Effector memory CD4-positive, alpha-beta T cell (primary cell): Measurements from ENCODE around the gene LTBP1.

ENCODE experiments used
- DNase-seq, 3 donors: peaks; one replicate each; pipeline ENCODE4 v3.0.0-alpha.2; 2020
- H3K27ac ChIP-seq: 2 replicates; pipeline ENCODE4 v1.7.0; 2013; ENCODE audit warnings: mild to moderate bottlenecking, low read length, moderate library complexity; ENCODE audit not compliant: insufficient read depth, poor library complexity, severe bottlenecking
- H3K27me3 ChIP-seq: replicated peaks from 2 replicates; pipeline ENCODE4 v1.7.0; 2013; ENCODE audit warnings: mild to moderate bottlenecking, low read length; ENCODE audit not compliant: insufficient read depth, control insufficient read depth, poor library complexity, severe bottlenecking
- H3K36me3 ChIP-seq: 2 replicates; pipeline ENCODE4 v1.7.0; 2013; ENCODE audit warnings: mild to moderate bottlenecking, low read length, moderate library complexity; ENCODE audit not compliant: control insufficient read depth, insufficient read depth
- H3K4me1 ChIP-seq: 2 replicates; pipeline ENCODE4 v1.7.0; 2013; ENCODE audit warnings: low read length, mild to moderate bottlenecking; ENCODE audit not compliant: control insufficient read depth, insufficient read depth, poor library complexity, severe bottlenecking
- H3K4me3 ChIP-seq: 2 replicates; pipeline ENCODE4 v1.7.0; 2013; ENCODE audit warnings: low read length, low read depth, mild to moderate bottlenecking; ENCODE audit not compliant: insufficient read depth, poor library complexity, severe bottlenecking
- H3K9me3 ChIP-seq: 2 replicates; pipeline ENCODE4 v1.7.0; 2013; ENCODE audit warnings: mild to moderate bottlenecking, low read length, moderate library complexity; ENCODE audit not compliant: control insufficient read depth

LTBP1 gene

GRCh38 chr2:33242845-33243244, 296.1 kb downstream of the LTBP1 start:
- no peak overlapping the region for H3K27ac ChIP-seq

GRCh38 chr2:33246432-33246831, 299.7 kb downstream of the LTBP1 start:
- Histone ChIP-seq H3K36me3 (no peaks in the 10 kb centered on the region), H3K9me3 (no peaks in the 10 kb centered on the region), H3K4me1 (no peaks in the 10 kb centered on the region), H3K27me3 (no peaks in the 10 kb centered on the region), H3K4me3 (no peak overlapping the region), H3K27ac (no peak overlapping the region)
- no peak for DNase-seq

More at GRCh38 chr2:33242845-33243244, 296.1 kb downstream of the LTBP1 start:
- H3K27me3 ChIP-seq = no peaks in the 10 kb centered on the region
- H3K9me3 ChIP-seq = no peaks in the 10 kb centered on the region
- no peak for DNase-seq
- H3K36me3 ChIP-seq = no peaks in the 10 kb centered on the region
- H3K4me3 ChIP-seq = no peak overlapping the region
- H3K4me1 ChIP-seq = no peaks in the 10 kb centered on the region

GRCh38 chr2:33247365-33247764, 300.6 kb downstream of the LTBP1 start:
- Histone ChIP-seq H3K4me1 (no peaks in the 10 kb centered on the region), H3K27ac (no peak overlapping the region), H3K27me3 (no peaks in the 10 kb centered on the region), H3K9me3 (no peaks in the 10 kb centered on the region), H3K36me3 (no peaks in the 10 kb centered on the region), H3K4me3 (no peak overlapping the region)
- no peak for DNase-seq

GRCh38 chr2:33250417-33251029, 303.8 kb downstream of the LTBP1 start:
- Histone ChIP-seq H3K9me3 (no peaks in the 10 kb centered on the region), H3K4me1 (no peaks in the 10 kb centered on the region), H3K4me3 (no peak overlapping the region), H3K36me3 (no peaks in the 10 kb centered on the region), H3K27ac (no peak overlapping the region), H3K27me3 (no peaks in the 10 kb centered on the region)
- DNase-seq = no peak

- no peak for DNase-seq
- Histone ChIP-seq H3K27me3 (no peaks in the 10 kb centered on the region), H3K27ac (no peak overlapping the region), H3K36me3 (no peaks in the 10 kb centered on the region), H3K4me3 (no peak overlapping the region), H3K9me3 (no peaks in the 10 kb centered on the region), H3K4me1 (no peaks in the 10 kb centered on the region)
Observed at GRCh38 chr2:33256162-33256755, 309.5 kb downstream of the LTBP1 start.

- no peaks in the 10 kb centered on the region for H3K9me3 ChIP-seq
- H3K36me3 ChIP-seq = no peaks in the 10 kb centered on the region
- no peak for DNase-seq
- H3K4me1 ChIP-seq = no peaks in the 10 kb centered on the region
- H3K4me3 ChIP-seq = no peak overlapping the region
- H3K27me3 ChIP-seq = no peaks in the 10 kb centered on the region
- no peak overlapping the region for H3K27ac ChIP-seq
Observed at GRCh38 chr2:33258387-33258786, 311.6 kb downstream of the LTBP1 start.

GRCh38 chr2:33262097-33262496, 315.3 kb downstream of the LTBP1 start:
- H3K9me3 ChIP-seq = no peaks in the 10 kb centered on the region
- H3K36me3 ChIP-seq = no peaks in the 10 kb centered on the region
- H3K27ac ChIP-seq = no peak overlapping the region
- H3K4me1 ChIP-seq = no peaks in the 10 kb centered on the region
- H3K4me3 ChIP-seq = no peak overlapping the region
- no peaks in the 10 kb centered on the region for H3K27me3 ChIP-seq
- DNase-seq = no peak

GRCh38 chr2:33264766-33265165, 318.0 kb downstream of the LTBP1 start:
- Histone ChIP-seq H3K36me3 (no peaks in the 10 kb centered on the region), H3K27ac (no peak overlapping the region), H3K27me3 (no peaks in the 10 kb centered on the region), H3K4me3 (no peak overlapping the region), H3K4me1 (no peaks in the 10 kb centered on the region), H3K9me3 (no peaks in the 10 kb centered on the region)
- no peak for DNase-seq

GRCh38 chr2:33265584-33266338, 319.0 kb downstream of the LTBP1 start:
- no peaks in the 10 kb centered on the region for H3K27me3 ChIP-seq
- no peak overlapping the region for H3K4me3 ChIP-seq
- H3K27ac ChIP-seq = no peak overlapping the region
- H3K36me3 ChIP-seq = no peaks in the 10 kb centered on the region
- H3K4me1 ChIP-seq = no peaks in the 10 kb centered on the region
- no peaks in the 10 kb centered on the region for H3K9me3 ChIP-seq
- DNase-seq = no peak

GRCh38 chr2:33266467-33266866, 319.7 kb downstream of the LTBP1 start:
- H3K36me3 ChIP-seq = no peaks in the 10 kb centered on the region
- H3K9me3 ChIP-seq = no peaks in the 10 kb centered on the region
- H3K27ac ChIP-seq = no peak overlapping the region
- no peaks in the 10 kb centered on the region for H3K4me1 ChIP-seq
- DNase-seq = no peak
- H3K27me3 ChIP-seq = no peaks in the 10 kb centered on the region
- no peak overlapping the region for H3K4me3 ChIP-seq
